Panc1 (cell line): Measurements from ENCODE around the gene KLF14.

Experiments
- POLR2AphosphoS5 ChIP-seq: IDR thresholded peaks from 2 replicates; pipeline ENCODE4 v1.6.1; 2012; ENCODE audit warnings: mild to moderate bottlenecking, low read depth, low read length, moderate library complexity
- SIN3A ChIP-seq: IDR thresholded peaks from 2 replicates; pipeline ENCODE4 v1.6.1; 2012; ENCODE audit warnings: low read depth, mild to moderate bottlenecking, low read length, moderate library complexity, borderline replicate concordance; ENCODE audit not compliant: insufficient read depth
- TF ChIP-seq, protein P1 (sequence below): fragments of 450-650 bp; IDR thresholded peaks from 2 replicates; pipeline ENCODE4 v1.5.1; 2017; ENCODE audit warnings: mild to moderate bottlenecking
- TF ChIP-seq, protein P2 (sequence below), 2 experiments: IDR thresholded peaks; 2 replicates each; pipeline ENCODE4 v1.6.1; 2011 to 2012; ENCODE audit warnings: low read depth in 2 of 2, control low read depth in 1 of 2, low read length in 1 of 2, mild to moderate bottlenecking in 1 of 2, moderate library complexity in 1 of 2; ENCODE audit not compliant: insufficient read depth in 1 of 2

DNA sequence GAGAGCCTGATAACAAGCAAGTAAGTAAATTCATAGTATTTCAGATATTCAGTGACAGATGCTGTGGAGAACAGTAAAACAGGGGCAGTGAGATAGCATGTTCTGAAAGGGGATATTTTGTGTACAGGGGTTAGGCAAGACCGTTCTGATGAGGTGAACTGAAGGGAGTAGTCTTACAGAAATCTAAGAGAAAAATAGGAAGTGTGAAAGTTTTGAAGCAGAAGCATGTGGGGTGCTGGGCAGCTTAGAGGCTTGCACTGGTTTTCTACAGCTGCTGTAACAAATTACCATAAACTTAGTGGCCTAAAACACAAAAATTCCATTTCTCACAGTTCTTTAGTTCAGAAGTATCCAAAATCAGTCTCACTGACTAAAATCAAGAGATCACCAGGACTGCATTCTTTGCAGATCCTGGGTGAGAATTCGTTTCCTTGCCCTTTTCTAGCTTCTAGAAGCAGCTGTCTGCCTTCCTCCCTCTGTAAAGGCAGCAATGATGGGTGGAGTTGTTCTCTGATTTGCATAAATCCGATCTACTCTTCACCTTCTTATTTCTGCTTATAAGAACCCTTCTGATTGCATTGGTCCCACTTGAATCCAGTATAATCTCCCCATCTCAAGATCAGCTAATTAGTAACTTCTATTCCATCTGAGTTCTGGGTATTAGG is 7.5 kb upstream of the KLF14 start:
- TF ChIP-seq, protein P1, sequence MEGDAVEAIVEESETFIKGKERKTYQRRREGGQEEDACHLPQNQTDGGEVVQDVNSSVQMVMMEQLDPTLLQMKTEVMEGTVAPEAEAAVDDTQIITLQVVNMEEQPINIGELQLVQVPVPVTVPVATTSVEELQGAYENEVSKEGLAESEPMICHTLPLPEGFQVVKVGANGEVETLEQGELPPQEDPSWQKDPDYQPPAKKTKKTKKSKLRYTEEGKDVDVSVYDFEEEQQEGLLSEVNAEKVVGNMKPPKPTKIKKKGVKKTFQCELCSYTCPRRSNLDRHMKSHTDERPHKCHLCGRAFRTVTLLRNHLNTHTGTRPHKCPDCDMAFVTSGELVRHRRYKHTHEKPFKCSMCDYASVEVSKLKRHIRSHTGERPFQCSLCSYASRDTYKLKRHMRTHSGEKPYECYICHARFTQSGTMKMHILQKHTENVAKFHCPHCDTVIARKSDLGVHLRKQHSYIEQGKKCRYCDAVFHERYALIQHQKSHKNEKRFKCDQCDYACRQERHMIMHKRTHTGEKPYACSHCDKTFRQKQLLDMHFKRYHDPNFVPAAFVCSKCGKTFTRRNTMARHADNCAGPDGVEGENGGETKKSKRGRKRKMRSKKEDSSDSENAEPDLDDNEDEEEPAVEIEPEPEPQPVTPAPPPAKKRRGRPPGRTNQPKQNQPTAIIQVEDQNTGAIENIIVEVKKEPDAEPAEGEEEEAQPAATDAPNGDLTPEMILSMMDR, result no peak
- no peak for TF ChIP-seq POLR2AphosphoS5
- TF ChIP-seq SIN3A, result no peak
- TF ChIP-seq, protein P2, sequence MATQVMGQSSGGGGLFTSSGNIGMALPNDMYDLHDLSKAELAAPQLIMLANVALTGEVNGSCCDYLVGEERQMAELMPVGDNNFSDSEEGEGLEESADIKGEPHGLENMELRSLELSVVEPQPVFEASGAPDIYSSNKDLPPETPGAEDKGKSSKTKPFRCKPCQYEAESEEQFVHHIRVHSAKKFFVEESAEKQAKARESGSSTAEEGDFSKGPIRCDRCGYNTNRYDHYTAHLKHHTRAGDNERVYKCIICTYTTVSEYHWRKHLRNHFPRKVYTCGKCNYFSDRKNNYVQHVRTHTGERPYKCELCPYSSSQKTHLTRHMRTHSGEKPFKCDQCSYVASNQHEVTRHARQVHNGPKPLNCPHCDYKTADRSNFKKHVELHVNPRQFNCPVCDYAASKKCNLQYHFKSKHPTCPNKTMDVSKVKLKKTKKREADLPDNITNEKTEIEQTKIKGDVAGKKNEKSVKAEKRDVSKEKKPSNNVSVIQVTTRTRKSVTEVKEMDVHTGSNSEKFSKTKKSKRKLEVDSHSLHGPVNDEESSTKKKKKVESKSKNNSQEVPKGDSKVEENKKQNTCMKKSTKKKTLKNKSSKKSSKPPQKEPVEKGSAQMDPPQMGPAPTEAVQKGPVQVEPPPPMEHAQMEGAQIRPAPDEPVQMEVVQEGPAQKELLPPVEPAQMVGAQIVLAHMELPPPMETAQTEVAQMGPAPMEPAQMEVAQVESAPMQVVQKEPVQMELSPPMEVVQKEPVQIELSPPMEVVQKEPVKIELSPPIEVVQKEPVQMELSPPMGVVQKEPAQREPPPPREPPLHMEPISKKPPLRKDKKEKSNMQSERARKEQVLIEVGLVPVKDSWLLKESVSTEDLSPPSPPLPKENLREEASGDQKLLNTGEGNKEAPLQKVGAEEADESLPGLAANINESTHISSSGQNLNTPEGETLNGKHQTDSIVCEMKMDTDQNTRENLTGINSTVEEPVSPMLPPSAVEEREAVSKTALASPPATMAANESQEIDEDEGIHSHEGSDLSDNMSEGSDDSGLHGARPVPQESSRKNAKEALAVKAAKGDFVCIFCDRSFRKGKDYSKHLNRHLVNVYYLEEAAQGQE (IDR thresholded peaks at IDR 0.05; ENCODE audit: insufficient read depth in 1 of 2, low read depth in 2 of 2, low read length in 1 of 2), result no peak
